PC-3 (cell line): ENCODE measurements around the gene IL3.

Experiments used
- CTCF ChIP-seq: fragments of 300-600 bp; sonication (generic); conservative IDR thresholded peaks from 2 replicates; pipeline ENCODE4 v1.5.1; 2017; ENCODE audit warnings: antibody characterized with exemption, low read depth, mild to moderate bottlenecking, low read length
- EZH2 ChIP-seq: fragments of 300-600 bp; sonication (generic); IDR thresholded peaks from one replicate; pipeline ENCODE4 v1.6.1; 2017; ENCODE audit warnings: antibody characterized with exemption, mild to moderate bottlenecking, low read length; ENCODE audit not compliant: unreplicated experiment
- EZH2phosphoT487 ChIP-seq: fragments of 300-600 bp; sonication (generic); IDR thresholded peaks from 2 replicates; pipeline ENCODE4 v1.6.1; 2018; ENCODE audit warnings: mild to moderate bottlenecking, antibody characterized with exemption, low read length, borderline replicate concordance

- TF ChIP-seq CTCF (no peak), EZH2 (no peak), EZH2phosphoT487 (no peak)
These were observed 19.2 kb downstream of the IL3 start for GRCh38 chr5:132079619-132080018.
